ENCODE results near the gene HOXD12.
A peak's percentile ranks its signal among the peaks of the same experiment; 100 is the strongest.

The HOXD12 gene

DNA sequence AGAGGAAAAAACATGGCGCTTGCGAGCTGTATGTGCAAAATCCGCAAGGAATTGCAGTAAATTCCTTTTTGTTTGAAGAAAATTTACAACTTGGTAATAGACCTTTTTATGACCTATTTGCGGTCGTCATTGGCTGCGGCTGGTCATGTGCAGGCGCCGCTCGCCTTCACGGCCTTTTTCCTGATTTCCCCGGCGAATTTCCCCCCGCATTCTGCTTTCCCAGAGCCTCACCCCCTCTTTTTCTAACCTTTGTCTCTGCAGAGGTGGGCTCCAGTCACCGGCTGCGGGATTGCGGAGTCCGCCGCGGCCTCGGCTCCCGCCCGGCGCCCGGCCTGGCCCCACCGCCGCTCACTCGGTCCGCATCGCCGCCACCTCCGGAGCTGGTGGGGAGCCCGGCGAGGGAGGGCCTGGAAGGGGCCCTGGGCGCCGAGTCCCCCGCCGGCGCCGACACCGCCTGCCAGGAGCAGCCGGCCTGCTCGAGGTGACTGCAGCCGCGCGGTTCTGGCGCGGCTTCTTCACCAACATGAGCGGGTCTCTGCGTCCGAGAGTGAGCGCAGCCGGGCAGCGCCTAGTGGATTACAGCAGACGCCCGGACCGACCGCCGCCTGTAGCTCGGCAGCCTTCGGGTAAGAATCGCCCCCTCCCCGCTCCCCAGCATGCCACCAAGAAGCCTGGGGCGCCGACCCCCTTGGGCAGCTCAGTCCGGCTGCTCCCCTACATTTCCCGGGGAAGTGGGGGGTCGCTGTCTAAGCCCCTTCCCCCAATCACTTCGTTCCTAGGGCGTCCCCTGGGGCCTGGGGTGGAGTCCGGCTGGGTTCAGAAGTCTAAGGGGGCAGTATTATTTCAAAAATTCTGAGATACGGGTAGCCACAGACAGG, 37.0 kb downstream of the HOXD12 start:
- DNase-seq = no peak

GRCh38 chr2:176137252-176137580, 37.6 kb downstream of the HOXD12 start:
- no peak for DNase-seq

DNA sequence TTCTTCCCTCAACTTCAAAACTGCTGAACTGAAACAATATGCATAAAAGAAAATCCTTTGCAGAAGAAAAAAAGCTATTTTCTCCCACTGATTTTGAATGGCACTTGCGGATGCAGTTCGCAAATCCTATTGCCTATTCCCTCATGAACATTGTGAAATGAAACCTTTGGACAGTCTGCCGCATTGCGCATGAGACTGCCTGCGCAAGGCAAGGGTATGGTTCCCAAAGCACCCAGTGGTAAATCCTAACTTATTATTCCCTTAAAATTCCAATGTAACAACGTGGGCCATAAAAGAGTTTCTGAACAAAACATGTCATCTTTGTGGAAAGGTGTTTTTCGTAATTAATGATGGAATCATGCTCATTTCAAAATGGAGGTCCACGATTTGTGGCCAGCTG, 38.3 kb downstream of the HOXD12 start:
- no peak for DNase-seq

DNA sequence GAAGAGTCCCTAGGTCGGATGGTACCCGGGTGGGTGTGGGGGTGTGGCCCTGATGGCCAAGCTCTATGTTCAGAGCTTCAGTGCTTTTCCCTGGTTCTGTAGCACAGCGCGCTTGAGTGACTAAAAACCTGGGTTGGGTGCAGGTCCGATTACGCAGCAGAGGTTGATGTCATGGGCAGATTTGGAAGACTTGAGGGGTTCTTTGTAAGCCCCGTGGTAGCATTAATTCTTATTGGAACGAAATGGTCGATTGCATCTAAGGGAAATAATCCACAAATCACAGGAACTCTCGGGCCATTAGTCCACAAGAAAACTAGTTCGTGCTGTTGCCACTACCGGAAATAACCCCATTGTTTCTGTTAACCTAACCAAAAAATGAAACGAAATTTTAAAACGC, 38.9 kb downstream of the HOXD12 start:
- no peak for DNase-seq

- no peak for DNase-seq
Measured at GRCh38 chr2:176138923-176139660, 39.5 kb downstream of the HOXD12 start.

- DNase-seq = no peak
Measured at GRCh38 chr2:176139661-176140512, 40.3 kb downstream of the HOXD12 start.

DNA sequence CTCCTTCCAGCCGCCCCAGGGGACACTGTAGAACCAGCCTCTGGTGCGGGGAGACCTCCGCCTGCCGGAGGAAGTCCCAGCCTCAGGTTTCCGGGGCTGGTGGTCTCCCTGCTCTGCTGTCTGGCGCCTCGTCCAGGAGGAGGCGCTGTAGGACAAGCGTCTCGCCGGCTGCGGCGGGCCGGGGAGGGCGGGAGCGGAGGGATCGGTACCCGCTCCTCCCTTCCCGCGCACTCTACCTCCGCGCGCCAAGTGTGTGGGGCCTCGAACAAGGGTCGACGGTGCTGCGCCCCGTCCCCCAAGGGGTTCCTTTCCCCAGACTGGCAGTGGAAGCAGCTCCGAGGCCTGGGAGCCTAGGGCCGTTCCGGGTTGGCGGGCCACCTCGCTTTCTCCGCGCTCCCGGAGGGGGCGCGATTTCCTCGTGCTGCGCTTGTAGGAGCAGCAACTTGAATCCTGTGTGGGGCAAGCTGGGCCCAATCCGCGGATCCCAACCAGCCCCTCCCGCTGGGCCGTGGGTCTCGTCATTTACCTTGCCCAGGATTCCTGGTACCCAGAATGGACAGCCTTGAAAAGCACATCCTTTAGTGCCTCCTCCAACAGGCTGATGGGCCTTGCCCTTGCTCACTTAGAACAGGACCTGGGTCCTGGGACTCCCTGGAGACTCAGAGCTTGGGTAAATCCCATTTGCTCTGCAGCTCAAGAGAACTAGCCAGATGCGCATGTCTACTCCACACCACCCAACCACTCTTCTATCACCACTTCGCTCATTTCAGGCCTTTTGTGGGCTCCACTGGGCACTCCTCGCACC, 41.1 kb downstream of the HOXD12 start:
- DNase-seq = peak; percentile 63

DNA sequence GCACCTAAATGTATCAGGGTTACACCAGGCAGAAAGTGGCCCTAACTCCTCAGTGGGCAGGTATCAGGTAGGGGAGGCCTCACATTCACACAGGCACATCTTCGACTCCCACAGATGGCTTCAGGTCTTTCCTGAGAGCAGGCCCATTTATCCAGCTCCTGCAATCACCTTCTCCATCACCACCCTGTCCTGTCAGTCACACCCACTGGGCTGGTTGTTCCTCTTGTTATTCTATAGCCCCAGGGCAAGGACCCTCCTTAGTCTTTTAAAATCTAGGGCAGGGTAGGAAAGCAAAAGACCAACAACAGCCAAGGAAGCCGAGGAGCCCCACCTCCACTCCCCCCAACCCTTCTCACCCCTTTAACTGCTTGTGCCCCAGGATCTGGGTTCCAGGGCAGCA, 42.7 kb downstream of the HOXD12 start:
- no peak for DNase-seq

GRCh38 chr2:176145085-176145969, 45.7 kb downstream of the HOXD12 start:
- no peak for DNase-seq

GRCh38 chr2:176146101-176146500, 46.5 kb downstream of the HOXD12 start:
- no peak for DNase-seq

GRCh38 chr2:176146645-176147044, 47.0 kb downstream of the HOXD12 start:
- no peak for DNase-seq

DNA sequence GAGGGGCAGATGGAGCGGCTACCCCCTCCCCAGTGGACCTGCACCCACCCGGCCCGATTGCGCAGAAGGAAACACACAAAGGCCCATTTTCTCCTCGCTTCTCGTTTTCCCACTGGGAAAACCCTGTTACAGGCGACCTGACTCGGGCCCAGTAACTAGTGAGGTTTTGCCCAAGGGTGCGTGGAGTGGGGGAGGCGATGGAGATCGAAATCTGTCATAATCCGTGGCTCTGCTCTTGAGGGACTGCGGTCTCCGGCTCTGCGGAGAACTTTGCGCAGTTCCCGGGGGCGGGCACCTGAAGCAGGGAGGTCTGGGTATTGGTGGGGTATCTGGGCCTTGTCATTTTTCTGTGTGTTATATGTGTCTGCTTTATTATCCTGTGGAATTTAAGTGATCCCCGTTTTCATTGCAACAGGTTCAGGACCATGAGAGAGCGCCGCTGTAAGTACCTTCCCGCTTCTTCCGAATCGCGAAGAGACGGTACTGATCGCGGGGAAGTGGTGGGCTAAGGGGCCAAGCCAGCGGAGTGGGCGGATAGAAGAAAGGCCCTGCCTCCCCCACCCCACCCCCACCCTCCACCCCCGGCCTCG, 47.7 kb downstream of the HOXD12 start:
- DNase-seq = no peak

- DNase-seq = no peak
Measured at GRCh38 chr2:176147800-176148496, 48.4 kb downstream of the HOXD12 start.

GRCh38 chr2:176148751-176149421, 49.3 kb downstream of the HOXD12 start:
- DNase-seq = no peak

GRCh38 chr2:176149481-176149938, 49.9 kb downstream of the HOXD12 start:
- no peak for DNase-seq

GRCh38 chr2:176149939-176150583, 50.5 kb downstream of the HOXD12 start:
- DNase-seq = no peak

- DNase-seq = no peak
Measured at GRCh38 chr2:176150584-176151441, 51.2 kb downstream of the HOXD12 start.

All from activated naive CD4-positive, alpha-beta T cell treated with anti-CD3 and anti-CD28 coated beads, Interleukin-2, amount 50 U/mL, for 16 hours (primary cell).